Smooth muscle cell (in vitro differentiated cells): ENCODE results near the gene POLE3. TPM values are rescaled to one million over a fixed set of nuclear protein-coding genes. Genes with fewer than 3 reads are reported as not detected.
"Not testable (repeated sequence)": the region's sequence is repeated elsewhere in the genome, so short reads cannot be mapped to it uniquely, and the experiment has no call there.

ENCODE experiments used
- DNase-seq: peaks from one replicate; lab custom pipeline; 2025; ENCODE audit not compliant: unreplicated experiment; lab: John Stamatoyannopoulos, UW
- H2AFZ ChIP-seq: fragments of 200-600 bp; sonication (generic); 2 replicates; pipeline ENCODE4 v1.6.0; 2016; ENCODE audit warnings: antibody characterized with exemption, low read depth, mild to moderate bottlenecking
- H3F3A ChIP-seq: fragments of 200-600 bp; sonication (generic); 2 replicates; pipeline ENCODE4 v1.6.0; 2017; ENCODE audit warnings: antibody characterized with exemption, low read depth
- H3K27ac ChIP-seq: fragments of 200-600 bp; sonication (generic); 2 replicates; pipeline ENCODE4 v1.5.1; 2016; ENCODE audit warnings: low read depth, mild to moderate bottlenecking
- H3K27me3 ChIP-seq: fragments of 200-600 bp; sonication (generic); 2 replicates; pipeline ENCODE4 v1.6.1; 2016; ENCODE audit warnings: low read depth, mild to moderate bottlenecking
- H3K36me3 ChIP-seq: fragments of 200-600 bp; sonication (generic); 2 replicates; pipeline ENCODE4 v1.5.1; 2016; ENCODE audit warnings: low read depth
- H3K4me1 ChIP-seq: fragments of 200-600 bp; sonication (generic); 2 replicates; pipeline ENCODE4 v1.5.1; 2016; ENCODE audit warnings: low read depth
- H3K4me2 ChIP-seq: fragments of 200-600 bp; sonication (generic); 2 replicates; pipeline ENCODE4 v1.6.0; 2016; ENCODE audit warnings: mild to moderate bottlenecking
- H3K4me3 ChIP-seq: fragments of 200-600 bp; sonication (generic); 2 replicates; pipeline ENCODE4 v1.5.1; 2016; ENCODE audit warnings: mild to moderate bottlenecking
- H3K79me2 ChIP-seq: fragments of 200-600 bp; sonication (generic); 2 replicates; pipeline ENCODE4 v1.6.0; 2016; ENCODE audit warnings: low read depth, mild to moderate bottlenecking
- H3K9ac ChIP-seq: fragments of 200-600 bp; sonication (generic); 2 replicates; pipeline ENCODE4 v1.6.0; 2016; ENCODE audit warnings: low read depth
- H3K9me3 ChIP-seq: fragments of 200-600 bp; sonication (generic); replicated peaks from 2 replicates; pipeline ENCODE4 v1.5.1; 2016; ENCODE audit warnings: low read depth
- H4K20me1 ChIP-seq: fragments of 200-600 bp; sonication (generic); 2 replicates; pipeline ENCODE4 v1.6.0; 2016; ENCODE audit warnings: low read depth
- WGBS: methylation state at CpG from one replicate; pipeline ENCODE4 v1.1.7; 2016; ENCODE audit warnings: low lambda C conversion rate; 5-methylcytosine and 5-hydroxymethylcytosine counted together
- polyA plus RNA-seq: library from polyadenylated mRNA; unstranded; fragments of >200 nt; fragmentation: Nextera tagmentation; extraction: Ambion mirVana; gene quantifications from 2 replicates; pipeline ENCODE4 v1.2.1, GENCODE V29; 2016
- total RNA-seq: library from RNA; depleted of rRNA; stranded (reverse); fragments of >200 nt; gene quantifications from 2 replicates; pipeline ENCODE4 v1.2.3, GENCODE V29; 2014
- TF ChIP-seq, protein P1 (sequence below): fragments of 200-600 bp; sonication (generic); IDR thresholded peaks from 2 replicates; pipeline ENCODE4 v1.5.1; 2017; ENCODE audit warnings: borderline replicate concordance, mild to moderate bottlenecking, antibody characterized with exemption; ENCODE audit not compliant: insufficient read depth, poor library complexity, severe bottlenecking

The POLE3 gene
- total and polyA plus RNA-seq, 2 experiments from 2014 or later, result 35.3 to 40.8 TPM

DNA sequence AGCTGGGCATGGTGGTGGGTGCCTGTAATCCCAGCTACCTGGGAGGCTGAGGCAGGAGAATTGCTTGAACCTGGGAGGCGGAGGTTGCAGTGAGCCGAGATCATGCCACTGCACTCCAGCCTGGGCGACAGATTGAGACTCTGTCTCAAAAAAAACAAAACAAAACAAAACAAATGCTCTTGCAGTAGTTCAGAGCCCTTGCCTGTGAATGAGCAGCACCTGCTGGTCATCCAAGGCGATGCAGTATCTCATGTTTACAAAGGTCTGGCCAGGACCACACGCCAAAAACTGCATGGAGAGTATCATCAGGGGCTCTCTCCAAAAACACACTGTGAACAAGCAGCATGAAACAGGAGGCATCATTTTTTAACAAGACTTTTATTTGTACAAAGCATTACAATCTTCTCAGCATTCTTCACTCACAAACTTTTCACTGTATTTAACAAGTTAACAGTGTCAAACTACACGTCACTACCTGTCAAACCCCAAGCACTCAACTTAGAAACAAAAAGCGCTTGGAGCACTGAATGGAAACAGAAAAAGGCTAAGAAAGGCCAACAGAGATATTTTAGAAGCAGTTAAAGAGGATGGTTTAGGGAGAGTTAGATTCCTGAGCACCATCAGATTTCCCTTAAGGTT is 3.5 kb downstream of the POLE3 start:
- H3K4me1 ChIP-seq, H3K36me3 ChIP-seq, DNase-seq, H3K4me3 ChIP-seq, H3K4me2 ChIP-seq, H4K20me1 ChIP-seq, H3K9me3 ChIP-seq, H3K9ac ChIP-seq, H2AFZ ChIP-seq, H3K27me3 ChIP-seq: not testable (repeated sequence)
- Histone ChIP-seq H3K79me2 (peaks cover 17% of the 10 kb centered on the region), H3K27ac (peak overlapping the region; percentile 6), H3F3A (peaks cover 12% of the 10 kb centered on the region)
- 61% methylated on average over 7 of the region's 7 CpGs for WGBS
- TF ChIP-seq, protein P1, sequence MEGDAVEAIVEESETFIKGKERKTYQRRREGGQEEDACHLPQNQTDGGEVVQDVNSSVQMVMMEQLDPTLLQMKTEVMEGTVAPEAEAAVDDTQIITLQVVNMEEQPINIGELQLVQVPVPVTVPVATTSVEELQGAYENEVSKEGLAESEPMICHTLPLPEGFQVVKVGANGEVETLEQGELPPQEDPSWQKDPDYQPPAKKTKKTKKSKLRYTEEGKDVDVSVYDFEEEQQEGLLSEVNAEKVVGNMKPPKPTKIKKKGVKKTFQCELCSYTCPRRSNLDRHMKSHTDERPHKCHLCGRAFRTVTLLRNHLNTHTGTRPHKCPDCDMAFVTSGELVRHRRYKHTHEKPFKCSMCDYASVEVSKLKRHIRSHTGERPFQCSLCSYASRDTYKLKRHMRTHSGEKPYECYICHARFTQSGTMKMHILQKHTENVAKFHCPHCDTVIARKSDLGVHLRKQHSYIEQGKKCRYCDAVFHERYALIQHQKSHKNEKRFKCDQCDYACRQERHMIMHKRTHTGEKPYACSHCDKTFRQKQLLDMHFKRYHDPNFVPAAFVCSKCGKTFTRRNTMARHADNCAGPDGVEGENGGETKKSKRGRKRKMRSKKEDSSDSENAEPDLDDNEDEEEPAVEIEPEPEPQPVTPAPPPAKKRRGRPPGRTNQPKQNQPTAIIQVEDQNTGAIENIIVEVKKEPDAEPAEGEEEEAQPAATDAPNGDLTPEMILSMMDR, result peak; percentile 62

DNA sequence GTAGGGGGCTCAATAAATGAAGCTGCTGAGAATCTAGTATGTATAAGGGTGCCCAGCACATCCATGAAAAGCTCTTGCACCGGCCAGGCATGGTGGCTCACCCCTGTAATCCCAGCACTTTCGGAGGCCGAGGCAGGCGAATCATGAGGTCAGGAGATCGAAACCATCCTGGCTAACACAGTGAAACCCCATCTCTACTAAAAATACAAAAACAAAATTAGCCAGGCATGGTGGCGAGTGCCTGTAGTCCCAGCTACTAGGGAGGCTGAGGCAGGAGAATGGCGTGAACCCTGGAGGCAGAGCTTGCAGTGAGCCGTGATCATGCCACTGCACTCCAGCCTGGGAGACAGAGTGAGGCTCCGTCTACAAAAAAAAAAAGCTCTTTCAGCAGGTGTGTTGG is 4.1 kb downstream of the POLE3 start:
- not testable (repeated sequence) for H3K36me3 ChIP-seq, H3K4me3 ChIP-seq, H4K20me1 ChIP-seq, H3K9ac ChIP-seq, H3K4me2 ChIP-seq, H3F3A ChIP-seq, H3K9me3 ChIP-seq, DNase-seq, H2AFZ ChIP-seq, H3K4me1 ChIP-seq, H3K27me3 ChIP-seq
- WGBS, result 92% methylated on average over 9 of the region's 9 CpGs
- Histone ChIP-seq H3K79me2 (peaks cover 17% of the 10 kb centered on the region), H3K27ac (peak overlapping the region; percentile 6)

DNA sequence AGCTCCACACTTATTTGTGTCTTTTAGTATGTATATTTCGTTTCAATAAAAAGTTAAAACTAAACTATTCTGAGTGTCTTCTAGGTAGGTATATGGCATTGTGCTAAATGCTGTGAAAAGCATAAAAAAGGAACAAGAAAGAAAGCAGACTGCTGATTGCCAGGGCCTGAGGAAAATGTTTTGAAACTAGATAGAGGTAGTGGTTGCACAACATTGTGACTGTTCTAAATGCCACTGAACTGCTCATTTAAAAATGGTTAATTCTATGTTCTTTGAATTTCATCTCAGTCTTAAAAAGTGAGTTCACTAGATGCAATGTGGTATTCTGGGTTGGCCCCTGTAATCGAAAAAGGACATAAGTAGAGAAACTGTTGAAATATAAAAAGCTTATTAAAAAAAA is 6.8 kb downstream of the POLE3 start:
- DNase-seq, result no peak
- H3K27me3 ChIP-seq, result no peaks in the 10 kb centered on the region
- 78% methylated on average over 2 of the region's 2 CpGs for WGBS
- H3K4me2 ChIP-seq, result no peak overlapping the region
- H3K9me3 ChIP-seq, result no peaks in the 10 kb centered on the region
- H3K79me2 ChIP-seq, result peaks cover 11% of the 10 kb centered on the region
- H3K27ac ChIP-seq, result no peak overlapping the region
- H3K4me1 ChIP-seq, result peaks cover 9% of the 10 kb centered on the region
- peaks cover 12% of the 10 kb centered on the region for H3F3A ChIP-seq
- TF ChIP-seq, protein P1, result no peak
- no peaks in the 10 kb centered on the region for H3K36me3 ChIP-seq
- H4K20me1 ChIP-seq, result peaks cover 8% of the 10 kb centered on the region
- no peak overlapping the region for H2AFZ ChIP-seq
- no peak overlapping the region for H3K9ac ChIP-seq
- H3K4me3 ChIP-seq, result no peak overlapping the region

DNA sequence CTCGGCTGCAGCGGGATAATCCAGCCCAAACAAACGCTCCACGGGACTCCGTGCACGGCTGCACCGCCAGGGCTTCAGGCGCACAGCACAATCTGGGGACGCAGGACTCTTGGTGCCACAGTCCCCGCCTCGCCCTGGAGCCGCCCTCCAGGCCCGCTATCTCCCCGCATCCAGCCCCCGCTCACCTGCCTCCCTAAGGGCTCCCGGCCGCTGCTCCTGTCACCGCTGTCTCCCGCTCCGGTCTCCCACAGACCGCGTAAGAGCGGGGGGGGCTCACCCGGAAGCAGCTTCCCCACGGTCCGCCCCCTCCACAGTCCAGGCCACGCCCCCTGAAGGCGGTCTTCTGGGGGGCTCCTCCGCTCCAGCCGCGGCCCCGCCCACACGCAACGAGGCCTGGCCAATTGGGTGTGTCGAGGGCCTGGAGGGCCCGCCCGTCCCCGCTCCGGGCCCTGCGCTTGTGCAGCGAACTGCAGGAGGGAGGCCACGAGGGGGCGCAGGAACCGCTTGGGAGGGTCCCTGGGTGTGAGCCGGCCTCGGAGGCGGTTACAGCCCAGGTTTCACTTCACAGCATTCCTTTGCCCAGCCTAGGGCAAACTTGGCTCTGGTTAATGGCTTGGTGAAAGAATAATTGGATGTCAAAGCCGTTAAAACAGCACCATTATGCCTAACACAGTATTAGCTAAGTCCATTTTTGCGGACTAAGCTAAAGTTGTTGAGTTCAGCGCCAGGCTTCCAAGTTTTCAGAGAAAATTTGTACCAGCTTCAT is 9.3 kb downstream of the POLE3 start, which contains the start of gene ALAD:
ALAD (minus strand) TSS at position 258 of the 766 bp plus-strand sequence. CDS start 7,725 bp downstream, outside the sequence.
- peak within 1 kb of the TSS; percentile 18 for H3K27ac ChIP-seq
- 4% methylated on average over 36 of the region's 50 CpGs for WGBS

More for the DNA sequence above, 9.3 kb downstream of the POLE3 start, which contains the start of gene ALAD:
- H3F3A ChIP-seq, result peaks cover 8% of the 10 kb centered on the region
- DNase-seq, result peak; percentile 97
- H3K9ac ChIP-seq, result peak within 1 kb of the TSS; percentile 45
- H3K79me2 ChIP-seq, result peaks cover 5% of the 10 kb centered on the region
- H2AFZ ChIP-seq, result peak within 1 kb of the TSS; percentile 58
- H3K9me3 ChIP-seq, result no peaks in the 10 kb centered on the region
- peaks cover 19% of the 10 kb centered on the region for H3K4me1 ChIP-seq
- peaks cover 30% of the 10 kb centered on the region for H4K20me1 ChIP-seq
- H3K4me2 ChIP-seq, result peak within 1 kb of the TSS; percentile 84
- no peaks in the 10 kb centered on the region for H3K36me3 ChIP-seq
- TF ChIP-seq, protein P1, result peak; percentile 95
- H3K4me3 ChIP-seq, result peak within 1 kb of the TSS; percentile 73
- no peaks in the 10 kb centered on the region for H3K27me3 ChIP-seq
